ENCODE results near the gene ZBTB45. TPM values are rescaled to one million over a fixed set of nuclear protein-coding genes. Genes with fewer than 3 reads are reported as not detected.
"Not testable (repeated sequence)": the region's sequence is repeated elsewhere in the genome, so short reads cannot be mapped to it uniquely, and the experiment has no call there.

The ZBTB45 gene
- total RNA-seq, 4 donors from 2014 or later: 0.88 to 17.8 (median 3.8) TPM

DNA sequence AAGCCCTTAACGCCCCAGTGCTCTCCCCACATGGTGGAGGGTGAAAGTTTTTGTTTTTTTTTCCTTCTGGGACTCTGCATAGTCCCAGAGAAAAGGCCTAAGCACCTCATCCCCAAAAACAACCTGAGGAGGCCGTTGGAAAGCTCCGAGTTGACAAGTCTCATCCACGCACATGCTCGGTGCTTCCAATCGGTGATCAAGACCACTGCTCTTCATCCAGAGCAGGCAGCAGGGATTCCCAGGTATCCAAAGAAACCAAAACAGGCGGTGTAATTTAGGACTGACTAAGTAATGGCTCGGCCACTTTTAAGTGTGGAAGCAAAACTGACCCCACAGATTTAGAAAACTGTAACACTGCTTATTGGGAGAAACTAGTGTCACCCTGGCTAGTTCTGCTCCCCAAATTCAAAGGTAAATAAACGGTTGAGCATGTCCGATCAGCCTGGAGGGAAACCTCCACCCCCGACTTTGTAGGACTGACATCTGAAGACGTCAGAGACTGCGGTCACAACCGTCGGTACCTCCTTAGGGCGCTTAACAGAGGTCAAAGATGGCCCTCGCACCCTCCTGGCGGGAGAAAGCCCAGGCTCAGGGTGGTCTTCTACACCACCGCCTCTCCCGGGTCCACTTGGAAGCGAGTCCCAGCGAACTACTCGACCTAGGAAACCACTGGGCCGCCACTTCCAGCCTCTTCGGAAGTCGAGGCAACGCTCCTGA is 44.5 kb downstream of the ZBTB45 start:
- no peaks in the 10 kb centered on the region for H3K9me3 ChIP-seq
- DNase-seq: no peak
- H3K4me3 ChIP-seq: peak overlapping the region; percentile 55 to 58
- peak overlapping the region; percentile 84 to 87 for H3K27ac ChIP-seq
- no peaks in the 10 kb centered on the region for H3K27me3 ChIP-seq
- intact Hi-C loops (cut with DNase I; ENCODE audit: low total_unique reads): no loop called here
- TF ChIP-seq, protein P1, sequence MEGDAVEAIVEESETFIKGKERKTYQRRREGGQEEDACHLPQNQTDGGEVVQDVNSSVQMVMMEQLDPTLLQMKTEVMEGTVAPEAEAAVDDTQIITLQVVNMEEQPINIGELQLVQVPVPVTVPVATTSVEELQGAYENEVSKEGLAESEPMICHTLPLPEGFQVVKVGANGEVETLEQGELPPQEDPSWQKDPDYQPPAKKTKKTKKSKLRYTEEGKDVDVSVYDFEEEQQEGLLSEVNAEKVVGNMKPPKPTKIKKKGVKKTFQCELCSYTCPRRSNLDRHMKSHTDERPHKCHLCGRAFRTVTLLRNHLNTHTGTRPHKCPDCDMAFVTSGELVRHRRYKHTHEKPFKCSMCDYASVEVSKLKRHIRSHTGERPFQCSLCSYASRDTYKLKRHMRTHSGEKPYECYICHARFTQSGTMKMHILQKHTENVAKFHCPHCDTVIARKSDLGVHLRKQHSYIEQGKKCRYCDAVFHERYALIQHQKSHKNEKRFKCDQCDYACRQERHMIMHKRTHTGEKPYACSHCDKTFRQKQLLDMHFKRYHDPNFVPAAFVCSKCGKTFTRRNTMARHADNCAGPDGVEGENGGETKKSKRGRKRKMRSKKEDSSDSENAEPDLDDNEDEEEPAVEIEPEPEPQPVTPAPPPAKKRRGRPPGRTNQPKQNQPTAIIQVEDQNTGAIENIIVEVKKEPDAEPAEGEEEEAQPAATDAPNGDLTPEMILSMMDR (IDR thresholded peaks at IDR 0.05): no peak
- no peak for TF ChIP-seq POLR2A (IDR thresholded peaks at IDR 0.05)
- H3K36me3 ChIP-seq: no peaks in the 10 kb centered on the region
- H3K4me1 ChIP-seq: peaks cover 0 to 5% of the 10 kb centered on the region in 2 donors

DNA sequence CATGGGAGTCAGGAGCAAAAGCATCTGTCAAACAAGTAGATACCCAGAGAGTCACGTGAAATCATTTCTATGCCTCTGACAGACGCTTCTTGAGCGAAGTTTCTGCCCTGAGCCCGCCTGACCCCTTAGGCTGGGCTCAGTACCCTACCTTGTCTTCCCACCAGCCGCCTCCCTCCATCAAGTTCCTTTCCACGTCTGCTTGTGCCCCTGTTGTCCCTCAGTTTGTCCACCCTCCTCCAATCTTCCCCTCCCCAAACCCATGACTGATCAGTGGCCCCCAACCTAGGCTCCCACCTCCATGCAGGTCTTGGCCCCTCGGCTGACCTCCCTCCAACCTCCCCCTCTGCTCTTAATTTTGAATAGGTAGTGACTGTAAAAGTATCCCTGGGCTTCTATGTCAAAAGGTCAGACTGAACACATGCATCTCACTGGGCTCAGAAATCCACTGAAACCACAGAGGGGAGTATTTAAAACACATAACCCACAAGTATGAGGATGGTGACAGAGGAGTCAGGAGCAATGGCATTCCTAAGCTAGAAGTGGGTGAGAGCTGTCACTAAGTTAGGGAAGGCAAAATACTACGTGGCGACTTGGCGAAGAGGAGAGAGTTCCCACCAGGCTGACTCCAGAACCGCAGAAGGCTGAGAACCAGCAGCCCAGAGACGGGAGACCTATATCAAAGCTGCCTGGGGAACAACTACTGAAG is 45.2 kb downstream of the ZBTB45 start:
- intact Hi-C loops (cut with DNase I; ENCODE audit: low total_unique reads): no loop called here
- Histone ChIP-seq H3K4me3 (no peak overlapping the region), H3K9me3 (no peaks in the 10 kb centered on the region), H3K4me1 (peaks cover 0 to 5% of the 10 kb centered on the region in 2 donors), H3K27me3 (no peaks in the 10 kb centered on the region), H3K27ac (no peak overlapping the region), H3K36me3 (no peaks in the 10 kb centered on the region)
- DNase-seq: no peak
- no peak for TF ChIP-seq POLR2A (IDR thresholded peaks at IDR 0.05)
- TF ChIP-seq, protein P1 (IDR thresholded peaks at IDR 0.05): no peak

DNA sequence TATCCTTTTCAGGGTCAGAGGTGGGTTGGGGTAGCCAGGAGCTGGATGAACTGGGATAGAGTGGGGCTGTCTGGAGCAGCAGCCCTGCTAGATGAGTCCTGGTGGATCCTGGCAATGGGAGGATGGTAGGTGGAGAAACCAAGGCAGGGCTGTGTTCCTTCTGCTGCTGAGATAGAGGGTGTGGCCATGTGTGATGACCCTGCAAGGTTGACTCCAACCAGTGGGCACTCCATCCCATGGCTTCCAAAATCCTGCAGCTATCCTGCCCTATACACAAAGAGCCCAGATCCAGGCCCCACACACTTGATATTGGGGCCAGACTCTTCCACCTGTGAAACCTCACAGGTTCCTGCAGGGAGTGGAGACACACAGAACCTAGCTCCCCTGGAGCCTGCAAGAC is 45.8 kb downstream of the ZBTB45 start:
- H3K27ac ChIP-seq: no peak overlapping the region
- no peaks in the 10 kb centered on the region for H3K27me3 ChIP-seq
- intact Hi-C loops (cut with DNase I; ENCODE audit: low total_unique reads): no loop called here
- no peak for DNase-seq
- no peaks in the 10 kb centered on the region for H3K36me3 ChIP-seq
- H3K4me3 ChIP-seq: no peak overlapping the region
- peaks cover 0 to 5% of the 10 kb centered on the region in 2 donors for H3K4me1 ChIP-seq
- H3K9me3 ChIP-seq: no peaks in the 10 kb centered on the region
- no peak for TF ChIP-seq POLR2A (IDR thresholded peaks at IDR 0.05)
- TF ChIP-seq, protein P1 (IDR thresholded peaks at IDR 0.05): no peak

DNA sequence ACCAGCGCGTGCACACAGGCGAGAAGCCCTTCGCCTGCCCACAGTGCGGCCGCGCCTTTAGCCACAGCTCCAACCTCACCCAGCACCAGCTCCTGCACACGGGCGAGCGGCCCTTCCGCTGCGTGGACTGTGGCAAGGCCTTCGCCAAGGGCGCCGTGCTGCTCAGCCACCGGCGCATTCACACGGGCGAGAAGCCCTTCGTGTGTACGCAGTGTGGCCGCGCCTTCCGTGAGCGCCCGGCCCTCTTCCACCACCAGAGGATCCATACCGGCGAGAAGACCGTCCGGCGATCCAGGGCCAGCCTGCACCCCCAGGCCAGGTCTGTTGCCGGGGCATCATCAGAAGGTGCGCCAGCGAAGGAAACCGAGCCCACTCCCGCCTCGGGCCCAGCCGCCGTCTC is 47.9 kb downstream of the ZBTB45 start:
- no peak for DNase-seq
- H3K9me3 ChIP-seq: no peaks in the 10 kb centered on the region
- H3K36me3 ChIP-seq: no peaks in the 10 kb centered on the region
- no peaks in the 10 kb centered on the region for H3K27me3 ChIP-seq
- intact Hi-C loops (cut with DNase I; ENCODE audit: low total_unique reads): no loop called here
- TF ChIP-seq, protein P1 (IDR thresholded peaks at IDR 0.05): no peak
- no peak for TF ChIP-seq POLR2A (IDR thresholded peaks at IDR 0.05)
- peaks cover 0 to 8% of the 10 kb centered on the region in 2 donors for H3K4me1 ChIP-seq
- no peak overlapping the region for H3K4me3 ChIP-seq
- H3K27ac ChIP-seq: no peak overlapping the region

DNA sequence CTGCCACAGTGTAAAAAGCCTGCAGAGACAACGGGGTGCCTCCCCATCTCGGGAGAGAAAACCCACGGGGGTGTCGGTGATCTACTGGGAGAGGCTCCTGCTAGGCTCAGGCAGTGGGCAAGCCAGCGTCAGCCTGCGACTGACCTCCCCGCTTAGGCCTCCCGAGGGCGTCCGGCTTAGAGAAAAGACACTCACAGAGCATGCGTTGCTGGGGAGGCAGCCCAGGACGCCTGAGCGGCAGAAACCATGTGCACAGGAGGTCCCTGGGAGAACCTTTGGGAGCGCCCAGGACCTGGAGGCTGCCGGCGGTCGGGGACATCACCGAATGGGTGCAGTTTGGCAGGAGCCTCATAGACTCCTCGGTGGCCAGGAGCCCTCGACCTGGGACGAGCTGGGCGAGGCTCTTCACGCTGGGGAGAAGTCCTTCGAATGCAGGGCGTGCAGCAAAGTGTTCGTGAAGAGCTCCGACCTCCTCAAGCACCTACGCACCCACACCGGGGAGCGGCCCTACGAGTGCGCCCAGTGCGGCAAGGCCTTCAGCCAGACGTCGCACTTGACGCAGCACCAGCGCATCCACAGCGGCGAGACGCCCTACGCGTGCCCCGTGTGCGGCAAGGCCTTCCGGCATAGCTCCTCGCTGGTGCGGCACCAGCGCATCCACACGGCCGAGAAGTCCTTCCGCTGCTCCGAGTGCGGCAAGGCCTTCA is 48.6 kb downstream of the ZBTB45 start:
- H3K27ac ChIP-seq; intact Hi-C loops (cut with DNase I; ENCODE audit: low total_unique reads); H3K4me3 ChIP-seq; H3K4me1 ChIP-seq; H3K36me3 ChIP-seq; H3K9me3 ChIP-seq; H3K27me3 ChIP-seq; DNase-seq: not testable (repeated sequence)

Data from uterus (tissue), 4 donors.